WERI-Rb-1 (cell line): Measurements from ENCODE around the gene GNAO1.

Source experiments
- DNase-seq: peaks from one replicate; pipeline ENCODE4 v3.0.0-alpha.2; 2020
- H3K27ac ChIP-seq: fragments of 250-450 bp; sonication (Bioruptor Pico); 2 replicates; pipeline ENCODE4 v1.5.1; 2020; ENCODE audit warnings: mild to moderate bottlenecking, moderate library complexity
- H3K27me3 ChIP-seq: fragments of 250-450 bp; sonication (Bioruptor Pico); 2 replicates; pipeline ENCODE4 v1.5.1; 2021; ENCODE audit warnings: mild to moderate bottlenecking, low read depth, moderate library complexity; ENCODE audit not compliant: insufficient read depth, severe bottlenecking
- H3K36me3 ChIP-seq: fragments of 250-450 bp; sonication (Bioruptor Pico); 2 replicates; pipeline ENCODE4 v1.5.1; 2020; ENCODE audit warnings: mild to moderate bottlenecking, moderate library complexity
- H3K4me3 ChIP-seq: 2 replicates; pipeline ENCODE4 v1.5.1; 2011; ENCODE audit warnings: low read depth, mild to moderate bottlenecking, control low read depth, low read length
- H3K9me3 ChIP-seq: fragments of 250-450 bp; sonication (Bioruptor Pico); 2 replicates; pipeline ENCODE4 v1.5.1; 2021; ENCODE audit warnings: mild to moderate bottlenecking, moderate library complexity; ENCODE audit not compliant: severe bottlenecking
- TF ChIP-seq, protein P1 (sequence below): IDR thresholded peaks from 2 replicates; pipeline ENCODE4 v1.5.1; 2011; ENCODE audit warnings: low read depth, mild to moderate bottlenecking, control low read depth, inconsistent platforms, low read length

Gene GNAO1

GRCh38 chr16:56191156-56191815, at the start of gene GNAO1:
GNAO1 (plus strand) TSS chr16:56191489; CDS start chr16:56192236, 747 bp downstream.
- Histone ChIP-seq H3K4me3 (peak within 1 kb of the TSS; percentile 97), H3K27me3 (no peaks in the 10 kb centered on the region), H3K9me3 (no peaks in the 10 kb centered on the region), H3K36me3 (no peaks in the 10 kb centered on the region; the same call in 1 of the 2 replicates), H3K27ac (peak within 1 kb of the TSS; percentile 92)
- TF ChIP-seq, protein P1, sequence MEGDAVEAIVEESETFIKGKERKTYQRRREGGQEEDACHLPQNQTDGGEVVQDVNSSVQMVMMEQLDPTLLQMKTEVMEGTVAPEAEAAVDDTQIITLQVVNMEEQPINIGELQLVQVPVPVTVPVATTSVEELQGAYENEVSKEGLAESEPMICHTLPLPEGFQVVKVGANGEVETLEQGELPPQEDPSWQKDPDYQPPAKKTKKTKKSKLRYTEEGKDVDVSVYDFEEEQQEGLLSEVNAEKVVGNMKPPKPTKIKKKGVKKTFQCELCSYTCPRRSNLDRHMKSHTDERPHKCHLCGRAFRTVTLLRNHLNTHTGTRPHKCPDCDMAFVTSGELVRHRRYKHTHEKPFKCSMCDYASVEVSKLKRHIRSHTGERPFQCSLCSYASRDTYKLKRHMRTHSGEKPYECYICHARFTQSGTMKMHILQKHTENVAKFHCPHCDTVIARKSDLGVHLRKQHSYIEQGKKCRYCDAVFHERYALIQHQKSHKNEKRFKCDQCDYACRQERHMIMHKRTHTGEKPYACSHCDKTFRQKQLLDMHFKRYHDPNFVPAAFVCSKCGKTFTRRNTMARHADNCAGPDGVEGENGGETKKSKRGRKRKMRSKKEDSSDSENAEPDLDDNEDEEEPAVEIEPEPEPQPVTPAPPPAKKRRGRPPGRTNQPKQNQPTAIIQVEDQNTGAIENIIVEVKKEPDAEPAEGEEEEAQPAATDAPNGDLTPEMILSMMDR = no peak
- DNase-seq = peak; percentile 72

DNA sequence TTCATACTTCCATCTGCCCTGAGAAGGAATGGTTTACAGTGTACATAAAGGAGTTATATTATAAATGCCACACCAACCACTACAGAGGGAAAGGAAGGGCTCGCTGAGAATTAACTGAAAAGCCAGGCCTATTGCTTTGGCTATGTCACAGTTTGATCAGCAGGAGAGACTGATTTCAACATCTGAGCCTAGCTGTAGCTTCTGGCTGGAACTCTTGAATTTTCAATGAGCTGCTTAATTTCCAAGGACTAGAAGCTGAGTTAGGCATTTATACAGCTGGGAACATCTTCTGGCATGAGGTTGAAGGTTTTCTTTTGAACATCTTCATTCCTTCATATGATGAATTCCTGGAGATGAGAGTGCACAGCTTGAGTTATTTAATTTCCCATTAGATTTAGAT, 47.6 kb upstream of the GNAO1 start:
- H3K27me3 ChIP-seq = no peaks in the 10 kb centered on the region
- DNase-seq = no peak
- no peak overlapping the region for H3K4me3 ChIP-seq
- no peaks in the 10 kb centered on the region for H3K9me3 ChIP-seq
- TF ChIP-seq, protein P1 = no peak
- no peak overlapping the region for H3K27ac ChIP-seq
- H3K36me3 ChIP-seq = no peaks in the 10 kb centered on the region

GRCh38 chr16:56145369-56145768, 45.9 kb upstream of the GNAO1 start:
- H3K36me3 ChIP-seq = no peaks in the 10 kb centered on the region
- no peak overlapping the region for H3K27ac ChIP-seq
- H3K27me3 ChIP-seq = no peaks in the 10 kb centered on the region
- H3K4me3 ChIP-seq = no peak overlapping the region
- H3K9me3 ChIP-seq = no peaks in the 10 kb centered on the region
- no peak for DNase-seq
- TF ChIP-seq, protein P1 = no peak

- no peaks in the 10 kb centered on the region for H3K36me3 ChIP-seq
- H3K27ac ChIP-seq = no peak overlapping the region
- H3K9me3 ChIP-seq = no peaks in the 10 kb centered on the region
- no peak overlapping the region for H3K4me3 ChIP-seq
- no peak for DNase-seq
- no peaks in the 10 kb centered on the region for H3K27me3 ChIP-seq
- TF ChIP-seq, protein P1 = no peak
These were observed 39.7 kb upstream of the GNAO1 start for GRCh38 chr16:56151621-56152020.

DNA sequence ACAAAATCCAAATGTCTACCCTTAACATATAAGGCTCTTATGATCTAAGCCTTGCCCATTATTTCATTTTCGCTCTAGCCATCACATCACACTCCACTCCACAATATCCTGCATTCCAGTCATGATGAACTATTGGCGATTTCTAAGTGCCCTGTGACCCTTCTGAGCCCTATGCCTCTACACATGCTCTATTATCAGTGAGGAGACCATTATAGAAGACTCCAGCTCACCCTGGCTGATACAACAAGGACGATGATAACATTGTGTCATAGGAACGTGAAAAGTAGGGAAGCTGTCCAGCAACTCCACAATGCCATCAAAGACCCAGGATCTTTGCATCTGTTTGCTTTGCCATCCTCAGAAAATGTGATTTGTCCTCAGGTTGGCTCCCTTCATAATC, 29.6 kb upstream of the GNAO1 start:
- Histone ChIP-seq H3K9me3 (no peaks in the 10 kb centered on the region), H3K27ac (no peak overlapping the region), H3K27me3 (no peaks in the 10 kb centered on the region), H3K4me3 (no peak overlapping the region), H3K36me3 (no peaks in the 10 kb centered on the region)
- no peak for DNase-seq
- TF ChIP-seq, protein P1 = no peak

- no peak for DNase-seq
- TF ChIP-seq, protein P1 = no peak
These were observed 28.2 kb upstream of the GNAO1 start for GRCh38 chr16:56163089-56163488.

More at GRCh38 chr16:56163089-56163488, 28.2 kb upstream of the GNAO1 start:
- Histone ChIP-seq H3K27me3 (no peaks in the 10 kb centered on the region), H3K9me3 (no peaks in the 10 kb centered on the region), H3K36me3 (no peaks in the 10 kb centered on the region), H3K4me3 (no peak overlapping the region), H3K27ac (no peak overlapping the region)
